Measurements from ENCODE around the gene HMCN2.

DNA sequence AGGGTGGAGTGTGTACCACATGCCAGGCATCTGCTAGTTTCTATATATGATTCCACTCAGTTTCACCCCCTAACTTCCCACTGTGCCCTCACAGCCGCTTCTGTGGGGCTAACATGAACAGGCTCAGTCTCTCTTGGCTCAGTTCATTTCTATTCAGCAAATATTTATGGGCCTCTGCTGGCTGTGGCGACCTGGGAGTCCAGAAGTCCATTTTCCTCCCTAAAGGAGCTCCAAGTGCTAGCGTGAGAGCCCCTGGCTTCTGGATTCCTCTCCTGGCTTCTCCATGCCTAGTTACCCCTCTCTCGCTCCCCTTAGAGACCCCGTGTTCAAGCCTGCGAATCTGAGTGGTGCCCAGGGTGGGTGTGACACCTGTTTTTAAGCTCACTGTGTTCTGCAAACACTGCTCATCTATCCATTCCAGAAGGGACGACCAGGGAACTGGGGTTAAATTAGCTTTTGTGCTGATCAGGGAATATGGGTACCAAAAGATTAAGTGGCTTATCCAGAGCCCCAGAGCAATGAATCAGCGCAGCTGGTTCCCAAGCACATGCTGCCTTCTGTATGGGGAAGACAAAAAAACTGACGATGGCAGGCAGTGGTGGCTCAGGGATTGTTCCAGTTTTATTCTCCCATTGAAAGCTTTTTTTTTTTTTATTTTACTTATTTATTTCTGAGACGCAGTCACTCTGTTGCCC lies 57.6 kb downstream of the HMCN2 start:
- TF ChIP-seq, protein P1, sequence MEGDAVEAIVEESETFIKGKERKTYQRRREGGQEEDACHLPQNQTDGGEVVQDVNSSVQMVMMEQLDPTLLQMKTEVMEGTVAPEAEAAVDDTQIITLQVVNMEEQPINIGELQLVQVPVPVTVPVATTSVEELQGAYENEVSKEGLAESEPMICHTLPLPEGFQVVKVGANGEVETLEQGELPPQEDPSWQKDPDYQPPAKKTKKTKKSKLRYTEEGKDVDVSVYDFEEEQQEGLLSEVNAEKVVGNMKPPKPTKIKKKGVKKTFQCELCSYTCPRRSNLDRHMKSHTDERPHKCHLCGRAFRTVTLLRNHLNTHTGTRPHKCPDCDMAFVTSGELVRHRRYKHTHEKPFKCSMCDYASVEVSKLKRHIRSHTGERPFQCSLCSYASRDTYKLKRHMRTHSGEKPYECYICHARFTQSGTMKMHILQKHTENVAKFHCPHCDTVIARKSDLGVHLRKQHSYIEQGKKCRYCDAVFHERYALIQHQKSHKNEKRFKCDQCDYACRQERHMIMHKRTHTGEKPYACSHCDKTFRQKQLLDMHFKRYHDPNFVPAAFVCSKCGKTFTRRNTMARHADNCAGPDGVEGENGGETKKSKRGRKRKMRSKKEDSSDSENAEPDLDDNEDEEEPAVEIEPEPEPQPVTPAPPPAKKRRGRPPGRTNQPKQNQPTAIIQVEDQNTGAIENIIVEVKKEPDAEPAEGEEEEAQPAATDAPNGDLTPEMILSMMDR (conservative IDR thresholded peaks at IDR 0.05; ENCODE audit: low read length): no peak
- TF ChIP-seq EZH2phosphoT487 (IDR thresholded peaks at IDR 0.05; ENCODE audit: borderline replicate concordance, low read depth, low read length): no peak

All from OCI-LY7 (cell line).